GM19240 (cell line): ENCODE data around the gene ZC3H12D.
"Not testable (repeated sequence)": the region's sequence is repeated elsewhere in the genome, so short reads cannot be mapped to it uniquely, and the experiment has no call there.

ENCODE experiments used
- DNase-seq: peaks from one replicate; pipeline ENCODE4 v3.0.0; 2011; ENCODE audit warnings: low spot score; ENCODE audit not compliant: insufficient read length

ZC3H12D gene

DNA sequence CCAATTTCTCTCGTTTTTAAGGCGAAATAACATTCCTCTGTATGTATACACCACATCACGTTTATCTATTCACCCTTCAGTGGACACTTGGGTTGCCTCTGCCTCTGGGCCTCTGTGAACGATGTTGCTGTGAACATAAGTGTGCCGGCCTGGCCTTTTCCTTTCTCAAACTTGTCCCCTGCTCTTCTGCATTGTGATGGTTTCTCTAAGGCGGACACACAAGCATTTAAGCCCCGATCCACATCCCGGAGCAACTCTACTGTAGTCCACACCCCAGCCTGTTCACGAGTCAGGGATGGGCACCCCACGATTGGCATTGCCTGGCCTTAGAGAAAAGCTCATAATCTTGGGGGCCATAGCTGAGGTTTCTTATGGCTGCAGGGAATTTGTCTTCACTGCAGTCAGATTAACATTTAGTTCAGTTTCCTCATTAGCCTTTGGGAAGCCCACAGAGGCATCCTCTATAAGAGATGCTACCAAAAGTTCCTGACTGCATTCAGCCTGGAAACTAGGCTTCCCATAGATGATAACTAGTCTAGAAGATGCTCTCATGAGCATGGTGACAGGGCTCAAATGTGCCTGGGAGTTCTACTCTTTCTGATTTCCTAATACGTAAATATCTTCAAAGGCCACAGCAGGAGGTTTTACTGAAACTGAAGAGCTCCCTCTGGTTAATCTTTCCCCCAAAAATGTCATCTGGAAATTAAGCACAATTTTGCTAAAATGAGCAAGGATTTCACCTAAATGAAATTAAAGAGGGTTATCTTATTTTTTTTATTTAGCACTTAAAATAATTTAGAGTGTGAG, 762 bp downstream of the ZC3H12D start:
- no peak for DNase-seq

DNA sequence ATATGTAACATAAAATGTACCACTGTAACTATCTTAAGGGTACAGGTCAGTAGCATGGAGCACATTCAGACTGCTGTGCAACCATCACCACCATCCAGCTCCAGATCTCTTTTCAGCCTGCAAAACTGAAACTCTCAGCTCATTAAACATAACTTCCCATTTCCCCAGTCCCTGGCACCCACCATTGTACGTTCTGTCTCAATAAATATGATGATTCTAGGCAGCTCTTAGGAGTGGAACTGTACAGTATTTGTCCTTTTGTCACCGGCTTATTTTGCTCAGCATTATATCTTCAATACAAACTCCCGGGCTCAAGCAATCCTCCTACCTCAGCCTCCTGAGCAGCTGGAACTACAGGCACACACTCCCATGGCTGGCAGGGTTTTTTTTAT, 1.5 kb downstream of the ZC3H12D start:
- no peak for DNase-seq

DNA sequence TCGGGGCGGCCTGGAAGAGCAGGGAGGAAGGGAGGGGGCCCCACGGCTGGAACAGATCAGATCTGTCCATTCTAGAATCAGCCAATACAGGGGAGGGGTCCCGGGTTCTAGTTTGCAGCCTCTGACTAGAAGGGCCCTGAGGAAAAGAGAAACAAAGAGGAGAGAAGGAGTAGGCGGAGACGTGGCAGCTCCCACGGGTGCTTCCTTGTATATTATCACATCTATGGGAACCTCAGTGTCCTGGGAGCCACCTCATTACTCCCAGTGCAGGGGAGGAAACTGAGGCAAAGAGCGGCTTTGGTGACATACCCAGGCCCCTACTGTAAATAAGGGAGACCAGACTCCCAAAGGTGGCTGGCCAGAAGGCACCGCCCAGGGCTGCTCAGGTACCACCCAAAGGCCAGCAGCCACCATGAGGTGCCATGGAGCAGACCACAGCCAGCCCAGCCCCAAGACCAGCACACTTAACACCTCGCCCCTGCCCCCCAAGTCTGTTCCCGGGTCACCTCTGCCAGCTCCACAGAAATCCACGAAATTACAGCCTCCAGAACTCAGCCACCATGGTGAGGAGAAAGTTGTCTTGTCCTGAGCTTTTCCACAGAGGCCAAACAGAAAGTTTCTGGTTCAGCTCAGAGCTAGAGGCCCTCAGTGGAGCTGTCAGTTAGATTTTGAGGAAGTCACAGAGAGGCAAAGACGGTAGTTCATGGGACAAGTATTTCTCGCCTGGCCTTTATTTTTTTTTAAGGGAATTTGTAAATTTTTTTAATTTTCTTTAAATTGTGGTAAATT, 2.1 kb downstream of the ZC3H12D start:
- no peak for DNase-seq

DNA sequence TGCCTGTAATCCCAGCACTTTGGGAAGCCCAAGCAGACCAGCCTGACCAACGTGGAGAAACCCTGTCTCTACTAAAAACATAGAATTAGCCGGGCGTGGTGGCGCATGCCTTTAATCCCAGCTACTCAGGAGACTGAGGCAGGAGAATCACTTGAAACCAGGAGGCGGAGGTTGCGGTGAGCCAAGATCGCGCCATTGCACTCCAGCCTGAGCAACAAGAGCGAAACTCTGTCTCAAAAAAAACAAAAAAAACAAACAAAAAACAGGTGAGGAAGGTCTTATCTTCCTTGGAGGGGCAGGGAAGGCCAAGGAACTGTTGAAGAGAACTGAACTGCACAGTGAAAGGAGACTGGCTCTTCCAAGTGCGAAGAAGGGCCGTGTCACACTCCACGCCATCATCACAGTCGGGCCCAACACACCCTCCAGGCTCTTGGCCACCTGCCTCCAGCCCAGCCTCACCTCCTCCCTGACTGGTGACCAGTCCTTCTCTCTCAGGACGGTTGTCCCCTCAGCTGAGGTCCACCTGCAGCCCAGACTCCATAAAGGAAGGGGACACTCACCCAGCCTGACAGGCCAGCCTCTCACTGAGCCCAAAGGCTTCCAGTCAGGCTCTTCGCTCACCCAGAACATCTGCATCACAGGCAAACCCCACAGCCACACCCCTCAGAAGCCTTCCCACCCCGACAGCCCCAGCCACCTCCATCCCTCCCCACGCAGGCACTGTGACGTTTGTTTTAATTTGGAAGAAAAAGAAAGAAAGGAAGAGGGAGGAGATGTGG, 4.1 kb downstream of the ZC3H12D start:
- DNase-seq = no peak

DNA sequence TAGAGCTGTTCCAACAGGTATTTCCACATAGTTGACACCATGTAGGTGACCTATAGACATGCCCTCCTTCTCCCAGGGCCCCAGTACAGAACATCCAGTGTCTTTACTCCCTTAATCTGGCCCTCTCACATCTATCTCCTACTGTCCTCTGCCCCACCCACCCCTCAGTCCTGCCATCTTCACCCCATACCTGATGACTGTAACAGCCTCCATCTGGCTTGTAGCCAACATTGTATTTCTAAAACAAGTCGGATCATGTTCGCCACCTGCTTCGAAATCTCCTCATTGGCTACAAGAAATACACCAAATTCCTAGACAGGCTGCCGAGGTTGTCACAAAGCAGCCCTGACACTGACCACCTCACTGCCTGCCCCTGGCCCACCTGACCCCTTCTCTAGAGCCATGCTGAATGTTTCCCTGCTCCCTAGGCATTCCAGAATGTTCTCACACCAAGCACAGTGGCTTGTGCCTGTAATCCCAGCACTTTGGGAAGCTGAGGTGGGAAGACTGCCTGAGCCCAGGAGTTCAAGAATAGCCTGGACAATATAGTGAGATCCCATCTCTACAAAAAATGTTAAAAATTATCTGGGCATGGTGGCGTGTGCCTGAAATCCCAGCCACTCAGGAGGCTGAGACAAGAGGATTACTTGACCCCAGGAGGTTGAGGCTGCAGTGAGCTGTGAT, 6.0 kb downstream of the ZC3H12D start:
- no peak for DNase-seq

DNA sequence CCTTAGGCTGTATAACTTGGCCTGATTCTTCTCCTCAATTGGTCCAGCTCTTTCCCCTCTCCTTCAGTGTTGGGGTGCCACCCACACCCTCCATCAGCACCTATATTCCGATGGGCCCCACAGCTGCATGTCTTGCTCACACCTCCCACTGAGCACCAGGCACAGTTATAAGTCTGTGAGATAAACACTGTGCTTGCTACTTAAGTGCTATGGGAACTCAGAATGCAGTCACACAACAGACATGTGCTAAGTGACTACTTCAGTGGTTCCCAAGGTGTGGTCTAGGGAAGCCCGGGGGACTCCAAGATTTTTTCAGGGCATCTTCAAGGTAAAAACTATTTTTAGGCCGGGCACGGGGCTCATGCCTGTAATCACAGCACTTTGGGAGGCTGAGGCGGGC, 7.3 kb downstream of the ZC3H12D start:
- no peak for DNase-seq

DNA sequence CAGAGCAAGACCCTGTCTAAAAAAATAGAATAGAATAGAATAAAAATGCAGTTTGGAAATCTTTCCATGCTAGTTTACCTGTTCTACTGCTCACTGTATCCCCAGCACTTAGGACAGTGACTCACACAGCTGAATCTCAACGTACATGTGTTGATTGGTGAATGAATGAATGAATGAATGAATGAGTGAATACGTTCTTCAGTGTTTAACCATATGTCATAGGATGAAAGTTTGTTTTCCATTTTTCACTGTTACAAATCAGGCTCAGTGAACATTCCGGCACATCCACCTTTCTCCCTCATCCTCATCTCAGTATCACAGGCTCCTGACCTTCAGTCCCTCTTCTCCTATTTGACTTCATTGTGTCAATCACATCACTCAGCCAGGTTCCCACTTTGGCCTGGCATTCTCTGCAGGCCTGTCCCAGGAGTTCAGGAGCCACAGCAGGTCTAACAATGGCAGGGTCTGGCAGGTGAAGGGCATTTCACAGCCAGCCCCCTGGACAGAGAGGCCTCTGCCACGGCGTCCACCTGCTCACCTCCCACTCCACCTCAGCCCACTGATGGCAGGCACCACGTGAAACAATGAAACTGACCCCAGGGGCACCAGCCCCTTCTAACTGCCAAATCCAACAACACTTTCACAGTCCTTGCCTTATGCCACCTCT, 7.9 kb downstream of the ZC3H12D start:
- DNase-seq = no peak

DNA sequence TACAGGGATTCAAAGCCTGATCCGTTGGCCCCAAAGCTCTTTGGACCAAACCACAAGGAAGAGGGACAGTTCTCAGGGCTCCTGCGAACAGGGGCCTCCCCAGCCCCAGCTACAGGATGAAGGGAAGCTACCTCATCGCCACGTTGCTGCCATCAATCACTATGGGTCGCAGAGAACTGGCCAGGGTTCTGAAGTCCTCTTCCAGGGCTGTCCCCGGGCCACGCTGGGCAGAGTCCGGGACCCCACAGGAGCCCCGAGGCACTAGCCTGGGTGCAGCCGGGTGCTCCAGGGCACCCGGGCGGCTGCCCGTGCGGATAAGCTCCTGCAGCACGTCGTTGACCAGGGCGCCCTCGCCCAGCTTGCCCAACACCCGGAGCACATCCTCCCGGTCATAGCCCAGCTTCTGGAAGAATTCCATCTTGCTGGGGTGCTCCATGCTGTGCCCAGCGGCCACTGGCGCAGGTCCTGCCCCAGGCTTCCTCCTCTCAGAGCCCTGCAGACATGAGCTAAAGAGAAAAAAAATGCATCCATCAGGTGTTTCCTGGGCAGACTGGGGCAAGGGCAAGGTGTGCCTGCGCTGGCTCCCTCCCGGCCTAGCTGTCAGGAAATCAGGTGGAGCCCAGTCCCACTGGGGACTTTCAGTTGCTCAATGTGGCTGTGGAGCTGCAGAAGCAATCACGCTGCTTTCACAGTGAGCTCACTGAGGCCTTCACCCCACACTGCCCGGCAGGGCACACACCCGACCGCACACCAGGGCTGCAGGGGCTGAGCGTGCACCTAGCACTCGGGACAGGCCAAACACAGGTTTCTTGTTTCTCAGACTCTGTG, 10.5 kb downstream of the ZC3H12D start:
- no peak for DNase-seq

DNA sequence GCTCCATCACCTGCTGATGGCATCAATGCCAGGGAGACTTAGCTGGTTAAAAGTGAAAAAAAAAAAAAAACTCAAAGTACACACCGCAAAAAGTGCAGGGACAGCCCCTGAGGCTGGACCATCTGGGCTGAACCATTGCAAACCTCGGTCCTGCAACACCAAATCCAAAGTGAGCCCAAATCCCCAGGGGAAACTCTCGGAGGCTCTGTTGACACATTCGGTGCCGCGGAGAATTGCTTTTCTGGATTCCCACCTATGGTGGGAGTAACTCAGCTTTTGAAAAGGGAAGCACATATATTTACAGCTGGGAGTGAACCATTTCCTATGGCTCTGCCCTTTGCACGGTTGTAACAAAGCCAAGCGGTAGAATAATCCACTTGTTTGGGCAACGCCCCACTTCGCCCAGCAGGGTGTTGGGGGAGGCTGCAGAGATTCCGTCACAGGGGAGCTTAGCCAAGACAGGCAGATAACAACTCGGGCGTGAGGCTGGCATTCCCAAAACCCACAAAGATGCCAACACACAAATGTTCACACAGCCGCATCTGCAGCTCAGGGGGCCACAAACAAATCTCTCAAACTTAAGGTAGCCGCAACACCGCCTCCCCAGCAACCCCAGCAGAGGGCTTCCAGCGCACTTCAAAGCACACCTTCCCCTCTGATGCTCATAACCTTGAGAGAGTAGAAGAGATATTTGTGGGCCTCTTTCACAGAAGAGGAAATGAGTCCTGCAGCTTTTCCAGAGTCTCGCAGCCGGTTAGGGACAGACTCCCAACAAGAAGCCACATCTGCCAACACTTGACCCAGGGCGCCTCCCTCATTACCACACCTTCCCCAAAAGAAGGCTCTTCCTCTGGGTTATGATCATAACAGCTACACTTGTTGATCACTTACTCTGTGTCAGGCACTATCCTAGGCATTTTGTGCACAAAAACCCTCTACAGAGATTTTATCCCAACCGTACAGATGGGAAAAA, 11.4 kb downstream of the ZC3H12D start:
- DNase-seq = no peak

DNA sequence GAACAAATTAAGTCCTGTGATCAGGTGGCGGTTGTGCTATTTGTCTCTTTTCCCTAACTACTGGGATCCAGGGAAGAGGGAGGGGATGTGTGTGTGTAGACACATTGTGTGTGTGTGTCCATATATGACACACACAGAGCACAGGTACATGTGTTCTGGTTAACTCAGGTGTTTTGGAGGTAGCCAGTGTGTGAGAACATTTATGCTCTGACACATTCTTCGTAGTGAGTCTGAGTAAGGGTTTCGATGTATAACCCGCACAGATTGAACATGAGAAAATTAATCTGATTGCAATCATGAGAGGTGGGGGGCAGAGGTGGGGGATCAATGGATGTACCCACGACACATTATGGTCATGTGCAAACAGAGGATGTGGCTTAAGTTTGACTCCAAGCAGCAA, 12.6 kb downstream of the ZC3H12D start:
- no peak for DNase-seq

DNA sequence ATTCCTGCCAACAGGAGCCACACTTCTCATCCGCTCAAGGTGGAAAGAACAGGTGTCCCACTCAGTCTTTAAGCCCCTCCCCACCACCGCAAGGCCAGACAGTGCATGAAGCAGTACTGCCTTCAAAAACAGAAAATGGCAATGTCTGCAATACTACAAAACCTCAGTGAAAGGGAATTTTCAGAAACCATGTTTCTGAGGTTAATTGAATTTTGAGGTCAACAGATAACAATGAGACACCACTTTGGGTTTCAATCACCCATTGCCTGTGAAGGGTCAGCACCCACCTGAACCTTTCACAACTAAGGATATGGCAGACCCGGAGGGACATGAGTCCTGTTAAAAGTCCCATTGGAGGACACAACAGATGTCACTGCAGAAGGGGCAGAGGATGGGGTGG, 13.0 kb downstream of the ZC3H12D start:
- DNase-seq = no peak

DNA sequence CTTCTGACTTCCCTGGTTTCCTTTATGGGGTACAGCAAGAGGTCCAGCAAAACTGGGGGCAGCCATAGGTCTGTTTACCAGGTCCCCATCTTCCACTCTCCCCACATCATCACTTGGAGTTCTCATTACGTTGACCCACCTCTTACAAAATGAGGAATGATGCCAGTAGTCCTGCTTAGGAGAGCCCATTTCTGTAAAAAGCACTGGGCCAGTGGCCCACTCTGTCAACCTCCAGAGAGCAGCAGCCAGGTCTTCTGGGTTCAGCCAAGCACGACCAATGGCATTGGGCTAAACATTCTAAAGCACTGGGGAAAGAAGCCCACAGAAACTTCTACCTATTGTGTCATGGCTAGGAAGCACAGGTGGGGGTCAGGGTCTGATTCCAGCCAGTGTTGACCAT, 13.9 kb downstream of the ZC3H12D start:
- DNase-seq = no peak

DNA sequence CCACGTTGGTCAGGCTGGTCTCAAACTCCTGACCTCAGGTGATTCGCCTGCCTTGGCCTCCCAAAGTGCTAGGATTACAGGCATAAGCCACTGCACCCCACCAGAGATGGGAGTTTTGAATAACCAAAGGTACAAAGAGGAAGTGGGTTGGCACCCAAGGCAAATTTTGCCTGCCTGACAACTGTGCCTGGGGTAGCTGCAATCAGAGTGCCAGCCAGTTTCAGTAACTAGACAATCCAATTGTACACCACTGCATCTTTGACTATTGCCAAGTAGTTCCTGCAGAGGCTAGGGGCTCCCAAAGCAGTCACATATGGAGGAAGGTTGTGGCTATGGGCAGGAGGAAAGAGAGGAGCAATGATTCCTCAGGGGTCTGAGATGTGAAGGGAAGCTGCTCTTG, 16.6 kb downstream of the ZC3H12D start:
- DNase-seq = no peak

DNA sequence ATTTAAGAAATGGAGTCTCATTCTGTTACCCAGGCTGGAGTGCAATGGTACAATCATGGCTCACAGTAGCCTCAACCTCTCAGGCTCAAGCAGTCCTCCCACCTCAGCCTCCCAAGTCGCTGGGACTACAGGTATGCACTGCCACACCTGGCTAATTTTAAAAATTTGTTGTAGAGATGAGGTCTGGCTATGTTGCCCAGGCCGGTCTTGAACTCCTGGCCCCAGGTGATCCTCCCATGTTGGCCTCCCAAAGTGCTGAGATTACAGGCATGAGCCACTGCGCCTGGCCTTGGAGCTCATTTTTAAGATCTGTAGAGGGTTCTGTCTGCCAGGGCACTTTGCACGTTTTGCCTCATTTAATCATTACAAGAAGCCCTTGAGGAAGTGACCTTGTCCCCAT, 17.5 kb downstream of the ZC3H12D start:
- DNase-seq = no peak

DNA sequence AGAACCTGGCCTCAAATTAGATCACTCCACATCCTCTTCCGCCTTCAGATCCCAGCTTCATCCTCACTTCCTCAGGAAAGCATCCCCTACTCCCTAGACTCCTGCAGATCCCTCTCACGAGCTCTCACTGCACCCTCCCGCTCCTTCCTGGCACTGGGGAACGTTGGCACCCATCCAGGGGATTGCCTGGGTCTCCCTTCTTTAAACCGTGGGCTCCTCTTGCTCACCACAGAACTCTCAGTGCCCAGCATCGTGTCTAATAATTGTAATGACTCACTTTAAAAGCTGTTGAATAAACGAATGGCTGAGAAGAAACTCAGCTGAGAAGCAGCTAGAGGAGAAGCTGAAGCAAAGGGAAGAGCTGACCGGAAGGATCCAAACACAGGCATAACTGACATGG, 20.4 kb downstream of the ZC3H12D start:
- no peak for DNase-seq

DNA sequence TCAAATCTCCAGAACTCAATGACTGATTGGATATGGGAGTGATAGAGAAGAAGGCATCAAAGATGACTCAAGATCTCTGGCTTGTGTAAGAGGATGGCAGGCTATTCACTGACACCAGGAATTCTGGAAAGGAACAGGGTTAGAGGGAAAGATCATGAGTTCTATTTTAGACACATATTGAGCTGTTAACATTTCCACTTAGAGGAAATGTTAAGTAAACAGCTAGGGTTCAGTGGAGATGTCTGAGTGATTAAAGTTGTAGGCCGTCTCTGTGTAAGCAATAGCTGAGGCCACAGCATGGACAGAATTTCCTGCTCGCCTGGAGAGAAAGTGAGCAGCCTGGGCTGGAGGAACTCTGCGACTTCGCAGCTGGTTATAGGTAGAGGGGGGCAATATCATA, 21.0 kb downstream of the ZC3H12D start:
- no peak for DNase-seq

DNA sequence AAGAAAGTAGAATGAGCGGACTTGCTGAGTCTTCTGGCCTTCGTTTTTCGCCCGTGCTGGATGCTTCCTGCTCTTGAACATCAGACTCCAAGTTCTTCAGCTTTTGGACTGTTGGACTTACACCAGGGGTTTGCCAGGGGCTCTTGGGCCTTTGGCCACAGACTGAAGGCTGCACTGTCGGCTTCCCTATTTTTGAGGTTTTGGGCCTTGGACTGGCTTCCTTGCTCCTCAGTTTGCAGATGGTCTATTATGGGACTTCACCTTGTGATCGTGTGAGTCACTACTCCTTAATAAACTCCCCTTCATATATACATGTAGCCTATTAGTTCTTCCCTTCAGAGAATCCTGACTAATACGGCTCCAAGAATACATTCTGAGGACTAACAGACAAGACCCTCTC, 22.1 kb downstream of the ZC3H12D start:
- not testable (repeated sequence) for DNase-seq

DNA sequence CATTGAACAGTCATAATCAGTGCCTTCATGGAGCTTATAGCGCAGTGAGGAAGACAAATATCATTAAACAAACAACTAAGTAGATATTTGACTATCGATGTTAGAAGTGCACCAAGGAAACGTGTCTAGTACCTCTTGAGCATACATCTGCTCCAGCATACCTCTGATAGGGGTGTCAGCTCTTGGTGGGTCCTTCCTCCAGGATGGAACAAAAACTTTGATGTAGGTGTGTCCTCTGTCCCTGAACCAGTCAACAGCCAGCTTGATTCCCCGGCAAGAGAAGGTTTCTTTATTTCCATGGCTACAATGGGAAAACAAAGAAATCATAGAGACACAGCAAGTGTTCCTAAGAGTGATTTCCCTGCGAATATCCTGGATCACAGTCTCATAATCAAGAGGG, 23.1 kb downstream of the ZC3H12D start:
- DNase-seq = no peak

DNA sequence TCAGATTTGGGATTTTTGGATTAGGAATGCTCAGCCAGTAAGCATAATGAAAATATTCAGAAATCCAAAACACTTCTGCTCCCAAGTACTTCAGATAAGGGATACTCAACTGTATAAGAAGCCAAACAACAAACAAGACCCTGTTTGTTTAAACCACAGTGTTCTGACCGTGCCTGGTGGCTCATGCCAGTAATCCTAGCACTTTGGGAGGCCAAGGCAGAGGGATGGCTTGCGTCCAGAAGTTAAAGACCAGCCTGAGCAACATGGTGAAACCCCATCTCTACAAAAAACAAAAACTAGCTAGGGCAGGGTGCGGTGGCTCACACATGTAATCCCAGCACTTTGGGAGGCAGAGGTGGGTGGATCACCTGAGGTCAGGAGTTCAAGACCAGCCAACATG, 24.6 kb downstream of the ZC3H12D start:
- DNase-seq = not testable (repeated sequence)
